B cell (primary cell): ENCODE results near the gene TTPAL. TPM values are rescaled to one million over a fixed set of nuclear protein-coding genes. Genes with fewer than 3 reads are reported as not detected.

Source experiments
- ATAC-seq: fragments of 200-7000 bp; cut with Tn5 transposase; one replicate; pipeline ENCODE4 v1.10.0; 2021; ENCODE audit warnings: low read depth, mild to moderate bottlenecking, moderate number of reproducible peaks, moderate library complexity
- CTCF ChIA-PET: fragments of 350-600 bp; sonication (Branson Sonifier 250); formaldehyde crosslinking; loops from one replicate; lab custom pipeline; 2021; ENCODE audit warnings: antibody characterized with exemption, inconsistent platforms; lab: Charles Lee
- POLR2A ChIA-PET: fragments of 350-600 bp; sonication (Branson Sonifier 250); formaldehyde crosslinking; loops from one replicate; lab custom pipeline; 2021; ENCODE audit warnings: antibody characterized with exemption; lab: Charles Lee
- DNase-seq: peaks from one replicate; pipeline ENCODE4 v3.0.0; 2013
- H2AFZ ChIP-seq: 2 replicates; pipeline ENCODE4 v1.6.1; 2012; ENCODE audit warnings: mild to moderate bottlenecking, low read depth, low read length; ENCODE audit not compliant: insufficient read depth, poor library complexity, severe bottlenecking
- H3K27ac ChIP-seq, 2 donors: 1 replicate in 1 of 2; 2 replicates in 1 of 2; pipeline ENCODE4 v1.5.1; 2012 to 2013; ENCODE audit warnings: low read length in 2 of 2, mild to moderate bottlenecking in 2 of 2, moderate library complexity in 1 of 2
- H3K27me3 ChIP-seq, 4 experiments: fragments of 200-600 bp in 1 of 4; sonication (generic) in 1 of 4; replicated peaks in 1 of 4; 1 replicate in 2 of 4; 2 replicates in 2 of 4; pipeline versions ENCODE4 v1.6.1 to v1.7.0; 2013 to 2016; ENCODE audit warnings: low read length in 3 of 4, mild to moderate bottlenecking in 2 of 4, mixed read lengths in 1 of 4, moderate library complexity in 1 of 4; ENCODE audit not compliant: insufficient read depth in 4 of 4, control insufficient read depth in 3 of 4; ENCODE audit errors: control extremely low read depth in 1 of 4
- H3K36me3 ChIP-seq, 2 experiments: replicated peaks in 1 of 2; 1 replicate in 1 of 2; 2 replicates in 1 of 2; pipeline versions ENCODE4 v1.6.1 to v1.7.1; 2013; ENCODE audit warnings: low read length in 1 of 2; ENCODE audit not compliant: insufficient read depth in 2 of 2, control insufficient read depth in 1 of 2; ENCODE audit errors: control extremely low read depth in 1 of 2, extremely low read depth in 1 of 2
- H3K4me1 ChIP-seq, 2 donors: fragments of 200-600 bp in 1 of 2; sonication (generic) in 1 of 2; 1 replicate in 1 of 2; 2 replicates in 1 of 2; pipeline versions ENCODE4 v1.5.1 to v1.6.1; 2013 to 2017; ENCODE audit warnings: low read length in 2 of 2; ENCODE audit not compliant: control insufficient read depth in 2 of 2, insufficient read depth in 2 of 2
- H3K4me2 ChIP-seq: replicated peaks from 2 replicates; pipeline ENCODE3; 2012; ENCODE audit warnings: mild to moderate bottlenecking, low read depth, low read length; ENCODE audit not compliant: poor library complexity, severe bottlenecking
- H3K4me3 ChIP-seq, 5 experiments: fragments of 200-600 bp in 1 of 5; sonication (generic) in 1 of 5; 1 replicate in 3 of 5; 2 replicates in 2 of 5; pipeline versions ENCODE4 v1.5.1 to v1.7.0; 2011 to 2016; ENCODE audit warnings: low read length in 4 of 5, mild to moderate bottlenecking in 4 of 5, low read depth in 2 of 5, control low read depth in 1 of 5, moderate library complexity in 1 of 5; ENCODE audit not compliant: insufficient read depth in 1 of 5; ENCODE audit errors: control extremely low read depth in 1 of 5, extremely low read depth in 1 of 5
- H3K79me2 ChIP-seq: fragments of 200-600 bp; sonication (generic); one replicate; pipeline ENCODE4 v1.6.0; 2016; ENCODE audit warnings: low read length; ENCODE audit not compliant: control insufficient read depth, insufficient read depth
- H3K9ac ChIP-seq: fragments of 200-600 bp; sonication (generic); 2 replicates; pipeline ENCODE4 v1.6.1; 2017; ENCODE audit warnings: mild to moderate bottlenecking, low read length, moderate library complexity
- H3K9me3 ChIP-seq, 3 donors: one replicate each; pipeline versions ENCODE4 v1.6.1 to v1.7.1; 2013; ENCODE audit warnings: low read length in 2 of 3; ENCODE audit not compliant: control insufficient read depth in 2 of 3, insufficient read depth in 1 of 3; ENCODE audit errors: control extremely low read depth in 1 of 3
- H4K20me1 ChIP-seq: 2 replicates; pipeline ENCODE4 v1.6.0; 2012; ENCODE audit warnings: mild to moderate bottlenecking, low read length; ENCODE audit not compliant: insufficient read depth, control insufficient read depth, poor library complexity, severe bottlenecking
- H3K27ac Mint-ChIP-seq: one replicate; pipeline ENCODE4 v1.8.0; 2021; ENCODE audit warnings: mixed read lengths
- H3K27me3 Mint-ChIP-seq: one replicate; pipeline ENCODE4 v1.8.0; 2021; ENCODE audit warnings: mixed read lengths
- H3K4me1 Mint-ChIP-seq: one replicate; pipeline ENCODE4 v1.8.0; 2021; ENCODE audit warnings: mixed read lengths
- H3K4me3 Mint-ChIP-seq: one replicate; pipeline ENCODE4 v1.8.0; 2021; ENCODE audit warnings: mixed read lengths
- H3K9me3 Mint-ChIP-seq: one replicate; pipeline ENCODE4 v1.8.0; 2022; ENCODE audit warnings: mixed read lengths; ENCODE audit not compliant: insufficient read depth
- EZH2 ChIP-seq: IDR thresholded peaks from 2 replicates; pipeline ENCODE4 v1.6.1; 2012; ENCODE audit warnings: borderline replicate concordance, low read depth, mild to moderate bottlenecking, moderate library complexity, low read length; ENCODE audit not compliant: insufficient read depth, poor library complexity, severe bottlenecking
- WGBS: methylation state at CpG from one replicate; pipeline ENCODE4 v1.1.5; 2013; ENCODE audit warnings: missing lambda C conversion rate; ENCODE audit not compliant: insufficient coverage; 5-methylcytosine and 5-hydroxymethylcytosine counted together
- intact Hi-C: fragments of 100-400 bp; cut with micrococcal nuclease; formaldehyde crosslinking; loops from one replicate; pipeline ENCODE4 v1.10.0; 2022
- polyA plus RNA-seq: library from polyadenylated mRNA; depleted of rRNA; stranded (reverse); fragments of >200 nt; gene quantifications from 2 replicates; pipeline ENCODE4 v1.2.3, GENCODE V29; 2012
- total RNA-seq, 2 donors: library from RNA; stranded (reverse); fragments of 120-200 nt in 1 of 2; gene quantifications; 1 replicate in 1 of 2; 2 replicates in 1 of 2; pipeline versions ENCODE4 v1.2.3 to v1.2.4, GENCODE V29; 2013 to 2022
- TF ChIP-seq, protein P1 (sequence below): fragments of 200-600 bp; IDR thresholded peaks from one replicate; pipeline ENCODE4 v1.8.0; 2022; ENCODE audit warnings: antibody characterized with exemption, mild to moderate bottlenecking

The TTPAL gene
- total and polyA plus RNA-seq, 2 donors (not counting 1 experiment from before 2014, with no cell fraction given) = 4.0 to 26.8 TPM

DNA sequence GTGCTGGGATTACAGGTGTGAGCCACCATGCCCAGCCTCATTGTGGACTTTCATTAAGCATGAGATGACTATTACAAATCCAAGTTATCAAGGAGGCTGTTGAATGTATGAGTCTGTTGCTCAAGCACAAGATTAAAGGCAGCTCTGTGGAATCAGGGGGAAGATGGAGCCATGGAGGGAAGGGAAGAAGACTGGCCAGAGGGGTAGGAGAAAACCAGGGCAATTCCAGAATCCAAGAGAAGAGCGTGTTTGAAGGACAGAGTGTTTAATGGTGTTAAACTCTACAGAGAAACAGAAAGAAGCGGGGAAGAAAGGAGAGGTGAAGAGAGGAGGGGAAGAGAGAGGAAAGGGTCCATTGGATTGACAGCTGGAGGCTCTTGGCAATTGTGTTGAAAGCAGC lies 49.8 kb upstream of the TTPAL start:
- Mint-ChIP-seq H3K4me3 (no peak overlapping the region), H3K9me3 (no peaks in the 10 kb centered on the region), H3K4me1 (no peaks in the 10 kb centered on the region), H3K27me3 (peaks cover 8% of the 10 kb centered on the region), H3K27ac (no peak overlapping the region)
- TF ChIP-seq, protein P1, sequence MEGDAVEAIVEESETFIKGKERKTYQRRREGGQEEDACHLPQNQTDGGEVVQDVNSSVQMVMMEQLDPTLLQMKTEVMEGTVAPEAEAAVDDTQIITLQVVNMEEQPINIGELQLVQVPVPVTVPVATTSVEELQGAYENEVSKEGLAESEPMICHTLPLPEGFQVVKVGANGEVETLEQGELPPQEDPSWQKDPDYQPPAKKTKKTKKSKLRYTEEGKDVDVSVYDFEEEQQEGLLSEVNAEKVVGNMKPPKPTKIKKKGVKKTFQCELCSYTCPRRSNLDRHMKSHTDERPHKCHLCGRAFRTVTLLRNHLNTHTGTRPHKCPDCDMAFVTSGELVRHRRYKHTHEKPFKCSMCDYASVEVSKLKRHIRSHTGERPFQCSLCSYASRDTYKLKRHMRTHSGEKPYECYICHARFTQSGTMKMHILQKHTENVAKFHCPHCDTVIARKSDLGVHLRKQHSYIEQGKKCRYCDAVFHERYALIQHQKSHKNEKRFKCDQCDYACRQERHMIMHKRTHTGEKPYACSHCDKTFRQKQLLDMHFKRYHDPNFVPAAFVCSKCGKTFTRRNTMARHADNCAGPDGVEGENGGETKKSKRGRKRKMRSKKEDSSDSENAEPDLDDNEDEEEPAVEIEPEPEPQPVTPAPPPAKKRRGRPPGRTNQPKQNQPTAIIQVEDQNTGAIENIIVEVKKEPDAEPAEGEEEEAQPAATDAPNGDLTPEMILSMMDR = no peak
- TF ChIP-seq EZH2 = no peak
- Histone ChIP-seq H3K9me3 (no peaks in the 10 kb centered on the region), H3K27ac (no peak overlapping the region), H3K9ac (no peak overlapping the region), H3K36me3 (no peaks in the 10 kb centered on the region), H3K4me1 (no peaks in the 10 kb centered on the region), H3K4me3 (no peak overlapping the region), H3K79me2 (no peaks in the 10 kb centered on the region), H3K27me3 (peaks cover 0 to 7% (median 0%) of the 10 kb centered on the region in 4 experiments), H4K20me1 (no peaks in the 10 kb centered on the region), H3K4me2 (no peak overlapping the region), H2AFZ (no peak overlapping the region)
- 73% methylated on average over 2 of the region's 2 CpGs for WGBS
- intact Hi-C loops = no loop called here
- ChIA-PET CTCF (no interaction called here), POLR2A (interaction anchor here (0.7 kb wide), 1 partner anchor 225 kb away, joined by 8 read pairs; no protein-coding TSS in a partner anchor)
- no peak for DNase-seq
- no peak for ATAC-seq

DNA sequence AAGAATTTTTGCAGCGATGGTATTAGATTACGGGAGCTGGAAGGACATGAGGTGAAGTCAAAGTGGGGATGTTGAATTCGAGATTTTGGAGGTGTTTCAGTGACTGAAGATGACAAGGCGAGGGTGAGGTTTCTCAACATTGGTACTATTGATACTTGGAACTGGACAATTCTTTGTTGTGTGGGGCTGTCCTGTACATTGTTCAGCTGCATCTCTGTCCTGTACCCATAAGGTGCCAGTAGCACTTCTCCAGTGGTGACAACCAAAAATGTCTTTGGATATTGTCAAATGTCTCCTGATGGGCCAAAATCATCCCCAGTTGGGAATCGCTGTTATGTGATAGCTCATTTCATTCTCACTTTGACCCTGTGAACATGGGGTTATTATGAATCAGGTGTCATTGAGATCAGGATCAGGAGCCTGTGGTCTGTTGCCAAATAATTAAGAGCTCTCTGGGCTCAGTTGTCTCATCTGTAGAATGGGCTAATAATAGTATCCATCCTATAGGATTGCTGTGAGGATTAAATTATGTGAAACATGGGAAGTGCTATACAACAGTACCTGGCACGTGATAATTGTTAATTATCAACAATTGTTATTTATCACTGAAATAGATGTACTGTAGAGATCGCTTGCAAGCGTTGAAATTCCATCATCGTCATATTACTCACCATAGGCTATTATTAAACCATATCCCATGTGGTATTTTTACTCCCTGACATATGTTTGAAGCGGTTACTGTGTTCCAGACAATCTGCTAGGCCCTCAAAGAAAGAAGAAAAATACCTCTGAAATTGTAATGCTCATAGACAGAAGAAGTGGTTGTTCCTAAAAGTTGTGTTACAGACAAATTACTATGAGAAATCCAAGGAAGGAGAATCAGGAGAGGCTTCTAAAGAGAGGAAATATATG lies 48.5 kb upstream of the TTPAL start:
- H3K4me1 ChIP-seq = no peaks in the 10 kb centered on the region
- no peak for DNase-seq
- H3K27me3 Mint-ChIP-seq = peaks cover 5% of the 10 kb centered on the region
- intact Hi-C loops = no loop called here
- no peaks in the 10 kb centered on the region for H3K79me2 ChIP-seq
- H3K9me3 ChIP-seq = no peaks in the 10 kb centered on the region
- no peak for ATAC-seq
- H3K4me3 ChIP-seq = no peak overlapping the region
- no peak overlapping the region for H3K27ac ChIP-seq
- CTCF ChIA-PET = interaction anchor here (0.9 to 1.2 kb wide), 2 partner anchors 8 to 183 kb away, joined by 4 to 5 read pairs; no protein-coding TSS in a partner anchor
- no peaks in the 10 kb centered on the region for H4K20me1 ChIP-seq
- no peaks in the 10 kb centered on the region for H3K36me3 ChIP-seq
- H3K27me3 ChIP-seq = peaks cover 0 to 7% (median 0%) of the 10 kb centered on the region in 4 experiments
- no peaks in the 10 kb centered on the region for H3K4me1 Mint-ChIP-seq
- H3K9me3 Mint-ChIP-seq = no peaks in the 10 kb centered on the region
- H3K27ac Mint-ChIP-seq = no peak overlapping the region
- WGBS = 79% methylated on average over 3 of the region's 10 CpGs
- H2AFZ ChIP-seq = no peak overlapping the region
- H3K4me3 Mint-ChIP-seq = no peak overlapping the region
- TF ChIP-seq, protein P1 = no peak
- no peak for TF ChIP-seq EZH2
- H3K9ac ChIP-seq = no peak overlapping the region
- POLR2A ChIA-PET = no interaction called here
- H3K4me2 ChIP-seq = no peak overlapping the region
